Skeletal muscle satellite cell (primary cell): ENCODE data around the gene ABCA6.

Source experiments
- H3K27me3 ChIP-seq: 2 replicates; pipeline ENCODE4 v1.7.0; 2013; ENCODE audit warnings: low read length; ENCODE audit not compliant: control insufficient read depth, insufficient read depth
- H3K36me3 ChIP-seq: 2 replicates; pipeline ENCODE4 v1.7.0; 2013; ENCODE audit warnings: mild to moderate bottlenecking, control low read depth, low read length; ENCODE audit not compliant: insufficient read depth
- H3K4me1 ChIP-seq: 2 replicates; pipeline ENCODE4 v1.7.0; 2013; ENCODE audit warnings: low read length; ENCODE audit not compliant: control insufficient read depth, insufficient read depth
- H3K4me2 ChIP-seq: 2 replicates; pipeline ENCODE4 v1.7.0; 2013; ENCODE audit warnings: mild to moderate bottlenecking, low read length
- H3K4me3 ChIP-seq: 2 replicates; pipeline ENCODE4 v1.7.0; 2013; ENCODE audit warnings: low read length
- H3K9ac ChIP-seq: 2 replicates; pipeline ENCODE4 v1.7.0; 2013; ENCODE audit warnings: mild to moderate bottlenecking, low read depth, low read length, moderate library complexity
- H3K9me3 ChIP-seq: replicated peaks from 2 replicates; pipeline ENCODE4 v1.7.0; 2013; ENCODE audit warnings: mild to moderate bottlenecking, control low read depth, low read length

Gene ABCA6

DNA sequence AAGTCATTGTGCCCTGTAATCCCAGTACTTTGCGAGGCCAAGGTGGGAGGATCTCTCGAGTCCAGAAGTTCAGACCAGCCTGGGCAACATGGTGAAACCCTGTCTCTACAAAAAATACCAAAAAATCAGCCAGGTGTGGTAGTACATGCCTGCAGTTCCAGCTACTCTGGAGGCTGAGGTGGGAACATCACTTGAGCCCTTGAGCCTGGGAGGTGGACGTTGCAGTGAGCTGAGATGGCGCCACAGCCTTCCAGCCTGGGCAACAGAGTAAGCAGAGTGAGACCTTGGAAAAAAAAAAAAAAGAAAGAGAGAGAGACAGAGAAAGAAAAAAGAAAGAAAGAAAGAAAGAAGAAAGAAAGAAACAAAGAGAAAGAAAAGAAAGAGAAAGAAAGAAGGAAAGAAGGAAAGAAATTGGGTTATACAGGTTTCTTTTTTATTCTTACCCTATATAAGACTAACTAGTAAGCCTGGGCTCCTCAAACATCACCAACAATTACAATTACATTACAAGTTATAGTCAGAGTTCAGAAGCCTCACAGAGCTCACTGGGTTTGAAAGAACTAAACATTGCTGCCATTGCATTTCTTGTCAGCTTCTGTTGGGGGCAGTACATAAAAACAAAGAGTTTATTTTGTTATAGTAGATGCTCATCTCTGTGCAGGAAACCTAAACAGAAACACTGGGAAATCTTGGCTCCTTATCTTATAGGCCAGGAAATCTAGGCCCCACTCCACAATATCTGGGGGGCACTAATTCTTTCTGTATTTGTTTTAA is 74.2 kb downstream of the ABCA6 start:
- Histone ChIP-seq H3K9ac (no peak overlapping the region), H3K9me3 (no peaks in the 10 kb centered on the region), H3K36me3 (no peaks in the 10 kb centered on the region), H3K4me1 (no peaks in the 10 kb centered on the region), H3K4me2 (no peak overlapping the region), H3K27me3 (no peaks in the 10 kb centered on the region), H3K4me3 (no peak overlapping the region)

DNA sequence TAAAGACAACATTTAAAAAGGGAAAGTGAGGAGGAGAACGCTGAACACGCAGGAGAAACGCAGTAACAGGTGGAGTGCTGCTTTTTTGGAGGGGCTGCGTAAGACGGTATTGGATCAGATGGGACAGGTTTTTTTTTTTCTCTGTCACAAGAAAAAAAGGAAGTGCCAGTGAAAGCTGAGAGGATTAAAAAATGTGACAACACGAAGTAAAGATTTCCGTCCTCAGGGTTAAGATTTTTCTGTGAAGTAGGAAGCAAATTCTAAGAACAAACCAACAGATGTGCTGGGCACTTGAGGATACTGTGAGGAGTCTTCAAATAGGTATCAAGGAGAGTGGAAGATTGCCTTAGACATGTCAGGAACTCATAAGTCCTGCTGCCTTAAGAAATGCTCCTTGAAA is 75.2 kb downstream of the ABCA6 start:
- Histone ChIP-seq H3K9me3 (no peaks in the 10 kb centered on the region), H3K9ac (no peak overlapping the region), H3K4me2 (no peak overlapping the region), H3K4me1 (no peaks in the 10 kb centered on the region), H3K27me3 (no peaks in the 10 kb centered on the region), H3K36me3 (no peaks in the 10 kb centered on the region), H3K4me3 (no peak overlapping the region)

DNA sequence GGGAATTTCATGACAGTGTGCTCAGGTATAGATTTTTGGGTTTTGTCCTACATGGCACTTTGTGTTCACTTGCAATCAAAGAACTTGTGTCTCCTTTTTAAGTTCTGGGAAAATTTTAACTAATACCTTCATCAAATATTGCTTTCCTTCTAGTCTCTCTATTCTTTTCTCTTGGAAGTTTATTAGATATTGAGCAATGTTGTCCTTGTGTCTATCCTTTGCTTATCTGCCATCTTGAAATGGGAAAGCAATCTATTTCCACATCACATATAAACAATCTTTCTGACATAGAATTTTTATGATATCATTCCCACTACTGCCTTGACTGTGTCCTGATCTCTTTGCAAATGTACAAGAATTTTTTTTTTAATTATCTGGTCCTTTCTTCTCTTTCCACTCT is 76.6 kb downstream of the ABCA6 start:
- Histone ChIP-seq H3K27me3 (no peaks in the 10 kb centered on the region), H3K4me3 (no peak overlapping the region), H3K36me3 (no peaks in the 10 kb centered on the region), H3K9ac (no peak overlapping the region), H3K4me1 (peaks cover 9% of the 10 kb centered on the region), H3K9me3 (no peaks in the 10 kb centered on the region), H3K4me2 (no peak overlapping the region)

DNA sequence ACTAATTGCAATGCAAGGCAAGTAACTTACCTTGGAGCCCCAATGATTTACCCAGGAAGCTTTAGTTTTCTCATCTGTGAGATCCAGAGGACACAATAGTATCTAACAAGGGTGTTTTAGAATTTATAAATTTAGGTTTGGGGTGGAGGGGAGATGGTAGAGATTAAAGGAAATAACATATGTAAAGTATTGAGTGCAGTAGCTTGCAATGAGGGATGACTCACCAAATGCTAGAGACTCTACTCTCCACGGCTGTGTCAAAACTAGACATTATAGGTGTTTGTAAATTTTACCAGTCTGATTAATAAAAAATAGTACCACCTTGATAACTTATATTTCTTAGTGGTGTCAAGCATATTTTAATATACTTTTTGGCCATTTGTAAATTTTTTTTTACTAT is 77.2 kb downstream of the ABCA6 start:
- Histone ChIP-seq H3K9me3 (no peaks in the 10 kb centered on the region), H3K9ac (no peak overlapping the region), H3K4me3 (no peak overlapping the region), H3K27me3 (no peaks in the 10 kb centered on the region), H3K4me1 (peaks cover 15% of the 10 kb centered on the region), H3K36me3 (no peaks in the 10 kb centered on the region), H3K4me2 (no peak overlapping the region)

DNA sequence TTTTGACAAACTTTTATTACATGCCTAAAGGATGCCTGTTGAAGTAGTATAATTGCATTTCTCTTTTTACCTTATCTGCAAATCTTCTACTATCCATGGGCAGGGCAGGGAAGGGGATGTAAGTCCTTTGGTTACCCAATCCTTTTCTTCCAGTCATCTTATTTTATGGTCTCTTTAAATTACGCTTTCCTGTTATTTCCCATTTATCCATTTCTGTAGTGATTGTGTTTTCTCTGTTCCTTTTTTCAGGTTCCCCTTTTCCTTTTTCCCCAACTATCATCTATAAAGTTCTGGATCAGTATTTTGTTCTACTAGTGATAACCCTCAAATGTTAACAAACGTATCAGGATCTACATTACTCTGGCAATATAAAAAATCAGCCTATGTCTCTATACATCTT is 77.7 kb downstream of the ABCA6 start:
- Histone ChIP-seq H3K27me3 (no peaks in the 10 kb centered on the region), H3K4me2 (no peak overlapping the region), H3K4me3 (no peak overlapping the region), H3K9ac (no peak overlapping the region), H3K9me3 (no peaks in the 10 kb centered on the region), H3K36me3 (no peaks in the 10 kb centered on the region), H3K4me1 (peaks cover 17% of the 10 kb centered on the region)

DNA sequence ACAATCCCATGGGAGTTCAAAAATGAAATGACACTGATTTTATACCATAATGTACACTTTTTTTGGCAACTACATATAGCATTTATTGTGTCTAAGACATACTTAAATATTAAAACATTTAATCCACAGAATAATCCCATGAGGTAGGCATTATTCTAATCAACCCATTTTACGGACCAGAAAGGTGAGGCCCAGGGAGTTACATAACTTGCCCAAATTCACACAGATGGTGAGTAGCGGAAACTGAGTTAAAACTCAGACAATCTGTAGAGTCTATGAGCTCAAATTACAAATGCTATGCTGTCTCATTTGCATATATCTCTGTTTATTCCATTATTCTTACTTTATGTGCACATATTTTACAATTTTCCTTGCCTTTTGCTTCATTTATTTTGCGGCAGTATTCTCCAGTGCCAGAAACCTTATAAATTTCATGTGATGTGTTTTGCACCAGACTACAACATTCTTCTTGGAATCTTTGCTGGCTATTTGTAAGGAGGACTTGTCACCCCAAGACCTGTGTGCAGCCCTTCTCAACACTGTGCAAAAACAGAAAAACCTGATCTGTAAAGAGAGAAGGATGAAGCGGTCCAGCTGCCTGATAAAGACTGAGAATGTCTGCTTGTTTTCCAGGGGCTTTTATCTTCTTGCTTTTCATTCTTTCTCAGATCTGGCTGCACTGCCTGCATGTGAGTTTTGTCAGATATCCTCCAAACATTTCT is 78.7 kb downstream of the ABCA6 start:
- Histone ChIP-seq H3K36me3 (no peaks in the 10 kb centered on the region), H3K9ac (no peak overlapping the region), H3K4me1 (peaks cover 17% of the 10 kb centered on the region), H3K4me3 (no peak overlapping the region), H3K27me3 (no peaks in the 10 kb centered on the region), H3K4me2 (no peak overlapping the region), H3K9me3 (no peaks in the 10 kb centered on the region)

DNA sequence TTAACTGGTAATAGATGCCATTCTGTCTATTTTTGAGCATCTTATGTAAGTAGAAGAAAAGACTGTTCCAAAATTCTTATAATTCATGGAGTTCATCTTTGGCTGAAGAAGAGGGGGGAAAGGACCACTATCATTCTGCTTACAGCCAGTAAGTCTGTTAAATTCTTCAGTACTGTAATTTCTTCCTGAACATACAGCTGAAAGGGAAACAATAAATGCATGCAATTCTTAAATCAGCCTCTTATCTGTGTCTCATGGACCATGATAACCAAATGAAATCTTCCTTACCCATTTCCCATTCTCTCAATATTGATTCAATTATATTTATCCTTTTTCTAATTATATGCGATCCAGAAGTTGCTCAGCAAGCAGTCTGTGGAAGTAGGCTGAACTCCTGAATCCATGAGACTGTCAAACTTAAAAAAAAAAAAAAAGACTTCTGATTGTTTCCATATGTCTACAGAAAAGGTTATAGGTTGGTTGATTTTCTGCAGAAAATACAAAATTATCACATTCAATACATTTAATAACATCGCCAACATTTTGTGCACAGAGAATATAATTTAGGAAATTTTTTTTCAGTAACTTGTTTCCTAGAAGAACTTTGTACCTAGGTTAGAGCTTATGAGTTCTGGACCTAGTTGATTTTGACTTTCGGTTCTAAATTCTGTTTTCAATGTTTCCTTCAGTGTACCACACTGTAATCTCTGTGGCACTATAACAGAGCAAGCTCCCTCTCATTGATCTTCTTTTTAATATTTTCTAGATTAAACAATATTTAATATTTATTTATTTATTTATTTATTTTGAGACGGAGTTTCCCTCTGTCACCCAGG is 79.8 kb downstream of the ABCA6 start:
- Histone ChIP-seq H3K36me3 (no peaks in the 10 kb centered on the region), H3K9ac (no peak overlapping the region), H3K27me3 (no peaks in the 10 kb centered on the region), H3K9me3 (no peaks in the 10 kb centered on the region), H3K4me2 (no peak overlapping the region), H3K4me3 (no peak overlapping the region), H3K4me1 (peaks cover 17% of the 10 kb centered on the region)

DNA sequence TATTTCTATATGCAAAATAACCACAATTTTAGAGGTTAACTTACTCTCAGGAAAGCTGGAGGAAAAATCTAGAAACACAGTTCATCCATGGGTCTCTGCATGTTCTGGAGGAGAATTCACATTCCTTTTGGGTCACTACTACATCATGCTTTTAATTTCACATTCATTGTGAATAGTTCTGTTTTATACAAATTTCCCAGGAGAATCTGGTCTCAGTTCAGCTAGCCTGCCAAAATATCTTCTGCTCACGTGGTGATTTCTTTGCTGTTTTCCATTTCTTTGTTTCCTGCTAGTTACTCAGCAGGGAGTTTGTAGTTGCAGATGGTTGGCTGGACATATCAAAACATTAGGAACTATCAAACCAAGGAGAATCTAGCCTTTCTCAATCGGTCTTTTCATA is 80.9 kb downstream of the ABCA6 start, which contains the start of gene ABCA9:
Gene ABCA9 (minus strand): TSS at position 106 of the 400 bp plus-strand sequence. CDS start 9,801 bp downstream, outside the sequence.
- H3K9ac ChIP-seq = peak within 1 kb of the TSS; percentile 11

DNA sequence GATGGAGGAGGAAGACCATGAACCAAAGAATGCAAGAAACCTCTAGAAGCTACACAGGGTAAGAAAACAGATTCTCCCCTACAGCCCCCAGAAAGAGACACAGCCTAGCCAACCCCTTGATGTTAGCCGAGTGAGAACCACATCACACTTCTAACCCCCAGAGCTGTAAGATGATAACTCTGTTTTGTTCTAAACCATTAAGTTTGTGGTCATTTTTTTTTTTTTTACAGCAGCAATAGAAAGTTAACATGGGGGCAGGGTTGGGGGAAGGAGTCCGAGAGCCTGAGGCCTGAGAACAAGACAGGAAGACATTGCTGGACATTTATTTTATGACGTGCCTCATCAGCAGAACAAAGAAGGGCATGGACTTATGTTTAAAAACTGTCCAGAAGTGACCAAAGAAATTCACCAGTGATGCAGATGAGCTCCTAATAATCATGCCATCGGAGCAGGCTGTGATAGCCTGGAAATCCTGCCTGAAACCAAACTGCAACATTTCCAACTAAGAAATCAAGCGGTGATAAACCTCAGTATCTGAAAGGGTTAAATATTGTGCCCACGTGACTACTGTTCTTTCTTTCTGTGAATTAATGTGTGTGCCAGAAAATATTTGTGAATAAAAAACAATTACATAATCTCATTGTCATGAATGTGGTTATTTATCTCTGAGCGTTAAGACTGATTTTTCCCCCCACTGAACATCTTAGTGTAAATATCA is 82.1 kb downstream of the ABCA6 start:
- H3K4me3 ChIP-seq = no peak overlapping the region
- H3K4me2 ChIP-seq = peak overlapping the region; percentile 35
- H3K9ac ChIP-seq = no peak overlapping the region
- no peaks in the 10 kb centered on the region for H3K36me3 ChIP-seq
- H3K4me1 ChIP-seq = peaks cover 17% of the 10 kb centered on the region
- H3K27me3 ChIP-seq = no peaks in the 10 kb centered on the region
- no peaks in the 10 kb centered on the region for H3K9me3 ChIP-seq

More for the DNA sequence above, 80.9 kb downstream of the ABCA6 start, which contains the start of gene ABCA9:
- Histone ChIP-seq H3K27me3 (no peaks in the 10 kb centered on the region), H3K4me3 (no peak within 1 kb of the TSS), H3K36me3 (no peaks in the 10 kb centered on the region), H3K4me1 (peaks cover 17% of the 10 kb centered on the region), H3K4me2 (peak within 1 kb of the TSS; percentile 51), H3K9me3 (no peaks in the 10 kb centered on the region)

DNA sequence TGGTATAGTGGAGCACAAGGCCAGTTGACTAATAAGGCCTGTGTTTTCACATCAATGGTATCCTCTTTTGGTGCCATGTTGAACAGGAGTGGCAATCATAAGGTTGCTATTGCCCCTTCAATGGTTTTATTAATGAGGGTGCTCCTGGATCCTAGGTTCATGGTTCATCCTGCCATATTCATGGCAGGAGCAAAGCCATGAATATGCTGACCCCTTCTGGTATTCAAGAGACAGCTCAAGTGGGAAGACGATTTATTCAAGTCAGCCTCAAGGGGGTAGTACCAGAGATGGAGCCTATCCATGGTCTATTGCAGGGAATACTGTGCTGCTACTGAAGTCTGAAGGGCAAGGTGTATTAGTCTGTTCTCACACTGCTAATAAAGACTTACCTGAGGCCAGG is 83.5 kb downstream of the ABCA6 start:
- Histone ChIP-seq H3K4me3 (no peak overlapping the region), H3K9ac (no peak overlapping the region), H3K4me2 (no peak overlapping the region), H3K9me3 (no peaks in the 10 kb centered on the region), H3K4me1 (peaks cover 17% of the 10 kb centered on the region), H3K36me3 (no peaks in the 10 kb centered on the region), H3K27me3 (no peaks in the 10 kb centered on the region)

DNA sequence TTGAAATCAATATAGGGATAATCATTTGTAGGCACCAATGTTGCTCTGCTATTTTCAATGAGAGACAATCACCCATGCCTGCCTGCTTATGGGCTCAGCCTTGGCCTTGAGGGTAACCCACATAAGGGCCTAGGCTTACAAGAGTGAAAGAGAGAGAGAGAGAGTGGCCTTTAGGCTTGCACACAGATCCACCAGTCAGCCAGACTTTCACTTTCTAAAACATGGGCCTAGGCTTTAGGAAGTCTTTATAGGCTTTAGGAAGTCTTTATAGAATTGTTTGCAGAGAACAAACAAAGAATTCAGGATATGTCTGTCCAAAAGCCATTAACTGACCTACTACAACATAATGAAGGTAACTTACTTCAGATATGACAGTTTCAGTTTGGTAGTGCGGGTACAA is 84.4 kb downstream of the ABCA6 start:
- Histone ChIP-seq H3K4me1 (peaks cover 17% of the 10 kb centered on the region), H3K4me2 (no peak overlapping the region), H3K27me3 (no peaks in the 10 kb centered on the region), H3K4me3 (no peak overlapping the region), H3K9ac (no peak overlapping the region), H3K9me3 (no peaks in the 10 kb centered on the region), H3K36me3 (no peaks in the 10 kb centered on the region)
